ENCODE results near the gene IL1RAP. TPM values are rescaled to one million over a fixed set of nuclear protein-coding genes. Genes with fewer than 3 reads are reported as not detected.
A peak's percentile ranks its signal among the peaks of the same experiment; 100 is the strongest.

Gene IL1RAP
- total and polyA plus RNA-seq, 10 donors: 1.1 to 47.4 (median 24.6) TPM

- Histone ChIP-seq H3K27ac (no peak overlapping the region), H3K36me3 (no peaks in the 10 kb centered on the region), H3K4me3 (no peak overlapping the region), H3K9me3 (no peaks in the 10 kb centered on the region), H3K27me3 (replicated peaks in 1 of 7) (peaks cover 0 to 14% (median 0%) of the 10 kb centered on the region in 7 donors), H3K4me1 (no peaks in the 10 kb centered on the region)
- intact Hi-C loops (cut with DNase I; ENCODE audit: low total_unique reads): no loop called here
- DNase-seq: no peak
- WGBS, 5 donors: 93 to 98% (median 96%) methylated on average over 4 of the region's 4 CpGs
- TF ChIP-seq, protein P1, sequence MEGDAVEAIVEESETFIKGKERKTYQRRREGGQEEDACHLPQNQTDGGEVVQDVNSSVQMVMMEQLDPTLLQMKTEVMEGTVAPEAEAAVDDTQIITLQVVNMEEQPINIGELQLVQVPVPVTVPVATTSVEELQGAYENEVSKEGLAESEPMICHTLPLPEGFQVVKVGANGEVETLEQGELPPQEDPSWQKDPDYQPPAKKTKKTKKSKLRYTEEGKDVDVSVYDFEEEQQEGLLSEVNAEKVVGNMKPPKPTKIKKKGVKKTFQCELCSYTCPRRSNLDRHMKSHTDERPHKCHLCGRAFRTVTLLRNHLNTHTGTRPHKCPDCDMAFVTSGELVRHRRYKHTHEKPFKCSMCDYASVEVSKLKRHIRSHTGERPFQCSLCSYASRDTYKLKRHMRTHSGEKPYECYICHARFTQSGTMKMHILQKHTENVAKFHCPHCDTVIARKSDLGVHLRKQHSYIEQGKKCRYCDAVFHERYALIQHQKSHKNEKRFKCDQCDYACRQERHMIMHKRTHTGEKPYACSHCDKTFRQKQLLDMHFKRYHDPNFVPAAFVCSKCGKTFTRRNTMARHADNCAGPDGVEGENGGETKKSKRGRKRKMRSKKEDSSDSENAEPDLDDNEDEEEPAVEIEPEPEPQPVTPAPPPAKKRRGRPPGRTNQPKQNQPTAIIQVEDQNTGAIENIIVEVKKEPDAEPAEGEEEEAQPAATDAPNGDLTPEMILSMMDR (IDR thresholded peaks at IDR 0.05 in 8 of 11, conservative IDR thresholded peaks at IDR 0.05 in 3 of 11): no peak
- no peak for TF ChIP-seq POLR2AphosphoS5 (IDR thresholded peaks at IDR 0.05)
- no peak for TF ChIP-seq POLR2A (IDR thresholded peaks at IDR 0.05)
Observed at GRCh38 chr3:190506271-190506670, 7.6 kb upstream of the IL1RAP start.

DNA sequence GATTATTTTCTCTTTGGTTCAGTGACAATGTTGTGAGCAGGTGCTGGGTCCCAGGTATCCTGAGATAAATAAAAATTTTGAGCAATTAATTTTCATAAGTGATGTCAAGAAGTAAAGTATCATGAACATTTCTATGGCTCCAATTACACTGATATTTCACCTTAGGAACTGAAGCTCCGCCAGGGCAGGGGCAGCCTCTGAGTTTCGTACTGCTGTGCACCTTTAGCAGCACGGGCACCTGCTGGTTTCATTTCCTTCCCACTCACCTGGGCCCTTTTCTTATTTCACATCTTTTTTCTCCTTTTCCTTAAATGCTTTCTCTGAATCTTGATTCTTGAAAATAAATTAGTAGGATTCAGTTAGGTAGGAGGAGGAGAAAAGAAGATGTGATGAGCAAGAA is 1.2 kb upstream of the IL1RAP start:
- Histone ChIP-seq H3K27me3 (replicated peaks in 1 of 7) (peaks cover 0 to 7% (median 0%) of the 10 kb centered on the region in 7 donors), H3K36me3 (no peaks in the 10 kb centered on the region), H3K9me3 (no peaks in the 10 kb centered on the region), H3K4me3 (peak overlapping the region in 2 of 8 donors; percentile 81 to 95), H3K27ac (peak overlapping the region in 4 of 8 donors; percentile 82 to 94 (median 94)), H3K4me1 (peaks cover 0 to 46% (median 24%) of the 10 kb centered on the region in 6 donors)
- 70 to 83% (median 78%) methylated on average over 3 of the region's 3 CpGs for WGBS, 5 donors
- no peak for TF ChIP-seq POLR2AphosphoS5 (IDR thresholded peaks at IDR 0.05)
- no peak for TF ChIP-seq POLR2A (IDR thresholded peaks at IDR 0.05)
- TF ChIP-seq, protein P1 (IDR thresholded peaks at IDR 0.05 in 8 of 11, conservative IDR thresholded peaks at IDR 0.05 in 3 of 11): no peak
- intact Hi-C loops (cut with DNase I; ENCODE audit: low total_unique reads): no loop called here
- DNase-seq: no peak

DNA sequence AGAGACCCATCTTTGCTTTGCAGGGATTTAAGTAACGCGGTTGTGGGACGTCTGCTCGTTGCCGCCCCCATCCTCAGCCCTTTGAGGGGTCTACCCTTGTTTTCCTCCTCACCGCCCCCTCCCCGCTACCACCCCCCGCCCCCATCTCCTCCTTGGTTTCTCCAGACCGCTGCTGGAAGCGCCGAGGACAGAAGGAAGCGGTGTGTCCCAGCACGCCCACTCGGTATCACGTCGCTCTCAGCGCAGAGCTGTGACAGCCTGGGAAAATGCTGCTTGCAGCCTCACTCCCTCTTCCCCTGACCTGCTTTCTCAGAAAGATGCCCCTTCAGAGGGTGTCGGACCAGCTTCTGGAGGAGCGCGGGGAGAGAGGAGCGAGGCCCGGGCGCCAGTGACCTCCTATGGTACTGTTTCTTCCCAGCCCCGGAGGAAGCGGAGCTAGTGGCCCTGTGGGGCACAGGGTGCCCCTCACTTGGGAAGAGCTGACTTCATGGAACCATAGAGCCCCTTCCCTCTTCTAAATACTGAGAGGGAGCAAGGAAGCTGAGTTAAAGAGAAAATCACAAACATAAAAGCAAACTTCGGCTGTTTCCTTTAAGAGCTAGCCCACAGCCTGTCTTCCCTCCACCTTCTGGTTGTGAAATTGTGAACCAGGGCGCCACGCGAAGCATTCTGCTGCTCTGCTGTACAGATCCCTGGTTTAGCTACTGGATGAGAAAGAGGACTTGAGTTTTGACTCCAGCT is 698 bp downstream of the IL1RAP start:
- TF ChIP-seq POLR2AphosphoS5 (IDR thresholded peaks at IDR 0.05) (no peak), POLR2A (IDR thresholded peaks at IDR 0.05) (no peak)
- TF ChIP-seq, protein P1 (IDR thresholded peaks at IDR 0.05 in 8 of 11, conservative IDR thresholded peaks at IDR 0.05 in 3 of 11): no peak
- intact Hi-C loops (cut with DNase I; ENCODE audit: low total_unique reads): no loop called here
- WGBS, 5 donors: 0 to 1% (median 1%) methylated on average over 26 to 29 of the region's 29 CpGs
- Histone ChIP-seq H3K9me3 (no peaks in the 10 kb centered on the region), H3K4me1 (peaks cover 0 to 50% (median 26%) of the 10 kb centered on the region in 6 donors), H3K27ac (peak overlapping the region; percentile 59 to 94 (median 90)), H3K4me3 (peak overlapping the region; percentile 71 to 95 (median 82)), H3K36me3 (peaks cover 0 to 6% (median 0%) of the 10 kb centered on the region in 6 donors), H3K27me3 (replicated peaks in 1 of 7) (no peaks in the 10 kb centered on the region)
- peak; percentile 87 for DNase-seq

DNA sequence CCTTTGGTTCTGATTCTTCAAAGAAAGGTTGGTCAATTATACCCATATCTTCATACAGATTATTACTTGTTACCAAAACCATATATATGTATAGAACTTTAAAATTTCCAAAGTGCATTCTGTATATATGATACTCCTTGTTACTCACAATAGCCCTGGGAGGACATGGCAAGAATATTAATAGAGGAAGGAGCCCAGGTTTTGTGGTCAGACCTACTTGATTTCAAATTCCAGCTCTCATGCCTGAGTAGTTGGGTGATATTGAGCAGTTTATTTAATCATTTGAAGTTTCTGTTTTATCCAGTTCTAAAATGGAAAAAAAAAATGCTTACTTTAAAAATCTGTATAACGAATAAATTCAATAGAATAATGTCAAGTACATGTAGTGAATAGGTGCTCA is 2.5 kb downstream of the IL1RAP start:
- TF ChIP-seq POLR2A (IDR thresholded peaks at IDR 0.05) (no peak), POLR2AphosphoS5 (IDR thresholded peaks at IDR 0.05) (no peak)
- TF ChIP-seq, protein P1 (IDR thresholded peaks at IDR 0.05 in 8 of 11, conservative IDR thresholded peaks at IDR 0.05 in 3 of 11): no peak
- DNase-seq: no peak
- H3K27ac ChIP-seq: no peak overlapping the region
- no peak overlapping the region for H3K4me3 ChIP-seq
- H3K27me3 ChIP-seq (replicated peaks in 1 of 7): no peaks in the 10 kb centered on the region
- no peaks in the 10 kb centered on the region for H3K9me3 ChIP-seq
- 89 to 98% (median 96%) methylated on average over 1 of the region's 1 CpG for WGBS, 5 donors
- H3K4me1 ChIP-seq: peaks cover 0 to 50% (median 26%) of the 10 kb centered on the region in 6 donors
- peaks cover 0 to 6% (median 0%) of the 10 kb centered on the region in 6 donors for H3K36me3 ChIP-seq
- intact Hi-C loops (cut with DNase I; ENCODE audit: low total_unique reads): no loop called here

All from spleen (tissue), 11 donors.